Measurements from ENCODE around the gene SLX4IP. TPM values are rescaled to one million over a fixed set of nuclear protein-coding genes. Genes with fewer than 3 reads are reported as not detected.

The SLX4IP gene
- total RNA-seq, 1 donor from 2014 or later = 2.6 TPM

- TF ChIP-seq, protein P1, sequence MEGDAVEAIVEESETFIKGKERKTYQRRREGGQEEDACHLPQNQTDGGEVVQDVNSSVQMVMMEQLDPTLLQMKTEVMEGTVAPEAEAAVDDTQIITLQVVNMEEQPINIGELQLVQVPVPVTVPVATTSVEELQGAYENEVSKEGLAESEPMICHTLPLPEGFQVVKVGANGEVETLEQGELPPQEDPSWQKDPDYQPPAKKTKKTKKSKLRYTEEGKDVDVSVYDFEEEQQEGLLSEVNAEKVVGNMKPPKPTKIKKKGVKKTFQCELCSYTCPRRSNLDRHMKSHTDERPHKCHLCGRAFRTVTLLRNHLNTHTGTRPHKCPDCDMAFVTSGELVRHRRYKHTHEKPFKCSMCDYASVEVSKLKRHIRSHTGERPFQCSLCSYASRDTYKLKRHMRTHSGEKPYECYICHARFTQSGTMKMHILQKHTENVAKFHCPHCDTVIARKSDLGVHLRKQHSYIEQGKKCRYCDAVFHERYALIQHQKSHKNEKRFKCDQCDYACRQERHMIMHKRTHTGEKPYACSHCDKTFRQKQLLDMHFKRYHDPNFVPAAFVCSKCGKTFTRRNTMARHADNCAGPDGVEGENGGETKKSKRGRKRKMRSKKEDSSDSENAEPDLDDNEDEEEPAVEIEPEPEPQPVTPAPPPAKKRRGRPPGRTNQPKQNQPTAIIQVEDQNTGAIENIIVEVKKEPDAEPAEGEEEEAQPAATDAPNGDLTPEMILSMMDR (conservative IDR thresholded peaks at IDR 0.05; ENCODE audit: low read depth, low read length) = no peak
- DNase-seq (ENCODE audit: low read depth) = no peak
Measured at GRCh38 chr20:10637563-10637962, 202.5 kb downstream of the SLX4IP start.

DNA sequence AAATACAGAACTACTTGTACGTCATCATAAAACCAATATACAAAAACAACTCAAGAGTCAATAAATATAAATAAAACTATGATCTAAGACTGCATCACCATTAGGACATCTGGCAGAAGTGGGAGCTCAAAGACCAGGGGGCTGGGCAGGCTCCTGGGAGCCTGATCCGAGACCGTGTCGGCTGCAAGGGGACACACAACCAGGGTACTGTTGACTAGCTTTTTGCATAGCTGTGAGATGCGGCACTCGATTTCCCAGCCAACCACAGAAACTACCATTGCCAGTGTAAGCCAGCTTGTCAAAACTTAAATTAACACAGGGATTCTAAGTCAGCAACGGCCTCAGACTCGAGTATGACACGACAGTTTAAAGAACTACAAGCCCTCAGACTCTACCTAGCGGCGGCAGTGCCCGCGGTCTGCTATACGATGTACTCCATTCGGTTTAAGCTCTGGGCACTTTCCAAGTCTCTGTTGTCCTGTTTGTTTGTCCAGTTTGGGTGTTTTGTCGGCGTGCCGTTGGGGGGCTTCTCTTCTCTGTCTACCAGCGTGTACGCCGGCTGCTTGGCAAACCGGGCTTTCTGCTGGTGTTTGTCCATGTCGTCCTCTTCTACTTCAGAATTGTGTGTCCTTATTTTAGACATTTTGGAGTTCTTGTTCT lies 204.1 kb downstream of the SLX4IP start:
- H3K4me3 ChIP-seq (ENCODE audit: low read depth, low read length) = no peak overlapping the region
- TF ChIP-seq, protein P1 (conservative IDR thresholded peaks at IDR 0.05; ENCODE audit: low read depth, low read length) = no peak
- DNase-seq (ENCODE audit: low read depth) = no peak

More at GRCh38 chr20:10637563-10637962, 202.5 kb downstream of the SLX4IP start:
- H3K4me3 ChIP-seq (ENCODE audit: low read depth, low read length) = no peak overlapping the region

DNA sequence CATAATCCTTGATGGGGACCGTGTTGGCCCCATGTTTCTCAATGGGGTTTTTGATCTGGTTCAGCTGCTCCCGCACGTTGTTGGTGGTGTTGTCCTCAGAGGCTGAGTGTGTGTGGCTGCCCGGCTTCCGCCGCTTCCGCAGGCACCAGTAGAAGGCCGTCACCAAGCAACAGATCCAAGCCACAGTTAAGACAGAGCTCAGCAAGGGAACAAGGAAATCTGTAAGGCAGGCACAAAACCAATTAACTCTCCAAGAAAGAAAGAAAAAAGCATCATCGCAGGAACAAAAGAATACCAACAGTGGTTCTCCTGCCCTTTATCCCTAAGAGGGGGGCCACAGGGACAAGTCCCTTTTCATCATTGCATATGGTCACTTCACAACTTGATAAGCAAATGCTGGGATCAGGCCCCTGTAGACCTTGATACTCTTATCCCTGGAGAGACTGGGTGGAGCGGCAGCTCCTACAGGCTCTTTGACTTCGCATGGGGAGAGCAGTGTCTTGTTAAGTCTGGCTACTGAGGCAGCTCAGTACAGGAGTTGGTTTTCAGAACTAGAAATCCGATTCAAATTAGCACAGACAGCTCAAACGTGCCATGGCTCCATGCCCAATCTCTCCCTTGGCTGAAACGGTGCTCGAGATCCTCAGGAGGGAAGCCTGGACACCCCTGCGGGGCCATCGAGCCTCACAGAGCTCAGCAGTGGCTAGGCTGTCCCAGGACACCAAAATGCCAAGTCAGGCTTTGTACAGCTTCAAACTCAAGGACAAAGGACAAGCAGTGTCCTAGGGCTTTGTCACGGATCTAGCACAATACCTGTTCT lies 204.8 kb downstream of the SLX4IP start:
- no peak overlapping the region for H3K4me3 ChIP-seq (ENCODE audit: low read depth, low read length)
- TF ChIP-seq, protein P1 (conservative IDR thresholded peaks at IDR 0.05; ENCODE audit: low read depth, low read length) = no peak
- no peak for DNase-seq (ENCODE audit: low read depth)

GRCh38 chr20:10640897-10641296 lies 205.8 kb downstream of the SLX4IP start:
- TF ChIP-seq, protein P1 (conservative IDR thresholded peaks at IDR 0.05; ENCODE audit: low read depth, low read length) = no peak
- no peak overlapping the region for H3K4me3 ChIP-seq (ENCODE audit: low read depth, low read length)
- no peak for DNase-seq (ENCODE audit: low read depth)

DNA sequence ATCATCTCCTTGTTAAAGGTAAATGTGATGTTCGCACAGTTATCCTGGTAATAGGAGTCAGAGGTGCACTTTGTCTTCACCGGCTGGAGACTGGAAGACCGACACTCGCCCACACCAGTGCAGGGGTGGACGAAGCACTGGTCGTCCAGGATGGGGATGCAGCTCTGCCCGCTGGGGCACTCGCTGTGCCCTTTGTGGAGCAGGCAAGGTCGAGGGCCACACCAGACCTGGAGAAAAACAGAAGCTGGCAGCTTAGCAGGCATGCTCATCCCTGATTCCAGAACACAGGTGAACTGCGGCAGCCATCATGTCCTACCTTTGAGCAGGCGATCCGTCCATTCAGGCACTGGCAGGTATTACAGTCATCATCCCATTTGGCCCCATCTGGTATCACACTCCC lies 206.4 kb downstream of the SLX4IP start:
- TF ChIP-seq, protein P1 (conservative IDR thresholded peaks at IDR 0.05; ENCODE audit: low read depth, low read length) = no peak
- DNase-seq (ENCODE audit: low read depth) = no peak

GRCh38 chr20:10641893-10642292 lies 206.8 kb downstream of the SLX4IP start:
- TF ChIP-seq, protein P1 (conservative IDR thresholded peaks at IDR 0.05; ENCODE audit: low read depth, low read length) = no peak
- no peak overlapping the region for H3K4me3 ChIP-seq (ENCODE audit: low read depth, low read length)
- DNase-seq (ENCODE audit: low read depth) = no peak

More for the DNA sequence above, 206.4 kb downstream of the SLX4IP start:
- H3K4me3 ChIP-seq (ENCODE audit: low read depth, low read length) = no peak overlapping the region
